GM06990 (cell line): Measurements from ENCODE around the gene KRT28.

Experiments used
- DNase-seq: peaks from one replicate; pipeline ENCODE4 v3.0.0-alpha.2; 2011; ENCODE audit not compliant: insufficient read length; ENCODE audit errors: extremely low read depth
- H3K27me3 ChIP-seq: replicated peaks from 2 replicates; pipeline ENCODE4 v1.6.0; 2011; ENCODE audit warnings: low read length; ENCODE audit not compliant: control insufficient read depth, insufficient read depth
- H3K36me3 ChIP-seq: 2 replicates; pipeline ENCODE4 v1.5.1; 2011; ENCODE audit warnings: low read length; ENCODE audit not compliant: control insufficient read depth, insufficient read depth
- H3K4me3 ChIP-seq: replicated peaks from 2 replicates; pipeline ENCODE4 v1.5.1; 2011; ENCODE audit warnings: low read depth, mild to moderate bottlenecking, control low read depth, low read length
- TF ChIP-seq, protein P1 (sequence below): IDR thresholded peaks from 2 replicates; pipeline ENCODE4 v1.5.1; 2011; ENCODE audit warnings: low read length, control low read depth, mild to moderate bottlenecking, inconsistent platforms; ENCODE audit not compliant: insufficient read depth, poor library complexity, severe bottlenecking

KRT28 gene

DNA sequence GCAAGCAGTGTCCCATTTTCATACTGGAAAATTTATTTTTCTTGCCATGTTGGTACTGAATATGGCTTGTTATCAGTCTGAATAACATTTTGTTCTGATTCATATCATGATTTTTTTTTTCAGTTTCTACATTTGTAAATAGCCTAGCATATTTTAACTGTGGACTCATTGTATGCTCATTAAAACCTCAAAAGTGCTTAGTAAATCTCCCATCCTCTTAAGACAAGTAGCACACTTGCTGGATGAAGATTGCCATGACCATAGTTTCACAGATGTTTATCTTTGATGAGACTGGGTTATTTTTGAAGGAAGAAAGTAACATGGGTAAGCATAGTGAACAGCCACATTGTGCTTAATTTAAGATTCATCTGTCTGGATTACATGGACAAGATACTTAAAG, 21.8 kb upstream of the KRT28 start:
- H3K36me3 ChIP-seq: no peaks in the 10 kb centered on the region; the same call in 1 of the 2 replicates
- H3K4me3 ChIP-seq: no peak overlapping the region
- TF ChIP-seq, protein P1, sequence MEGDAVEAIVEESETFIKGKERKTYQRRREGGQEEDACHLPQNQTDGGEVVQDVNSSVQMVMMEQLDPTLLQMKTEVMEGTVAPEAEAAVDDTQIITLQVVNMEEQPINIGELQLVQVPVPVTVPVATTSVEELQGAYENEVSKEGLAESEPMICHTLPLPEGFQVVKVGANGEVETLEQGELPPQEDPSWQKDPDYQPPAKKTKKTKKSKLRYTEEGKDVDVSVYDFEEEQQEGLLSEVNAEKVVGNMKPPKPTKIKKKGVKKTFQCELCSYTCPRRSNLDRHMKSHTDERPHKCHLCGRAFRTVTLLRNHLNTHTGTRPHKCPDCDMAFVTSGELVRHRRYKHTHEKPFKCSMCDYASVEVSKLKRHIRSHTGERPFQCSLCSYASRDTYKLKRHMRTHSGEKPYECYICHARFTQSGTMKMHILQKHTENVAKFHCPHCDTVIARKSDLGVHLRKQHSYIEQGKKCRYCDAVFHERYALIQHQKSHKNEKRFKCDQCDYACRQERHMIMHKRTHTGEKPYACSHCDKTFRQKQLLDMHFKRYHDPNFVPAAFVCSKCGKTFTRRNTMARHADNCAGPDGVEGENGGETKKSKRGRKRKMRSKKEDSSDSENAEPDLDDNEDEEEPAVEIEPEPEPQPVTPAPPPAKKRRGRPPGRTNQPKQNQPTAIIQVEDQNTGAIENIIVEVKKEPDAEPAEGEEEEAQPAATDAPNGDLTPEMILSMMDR: no peak
- no peak for DNase-seq
- no peaks in the 10 kb centered on the region for H3K27me3 ChIP-seq

DNA sequence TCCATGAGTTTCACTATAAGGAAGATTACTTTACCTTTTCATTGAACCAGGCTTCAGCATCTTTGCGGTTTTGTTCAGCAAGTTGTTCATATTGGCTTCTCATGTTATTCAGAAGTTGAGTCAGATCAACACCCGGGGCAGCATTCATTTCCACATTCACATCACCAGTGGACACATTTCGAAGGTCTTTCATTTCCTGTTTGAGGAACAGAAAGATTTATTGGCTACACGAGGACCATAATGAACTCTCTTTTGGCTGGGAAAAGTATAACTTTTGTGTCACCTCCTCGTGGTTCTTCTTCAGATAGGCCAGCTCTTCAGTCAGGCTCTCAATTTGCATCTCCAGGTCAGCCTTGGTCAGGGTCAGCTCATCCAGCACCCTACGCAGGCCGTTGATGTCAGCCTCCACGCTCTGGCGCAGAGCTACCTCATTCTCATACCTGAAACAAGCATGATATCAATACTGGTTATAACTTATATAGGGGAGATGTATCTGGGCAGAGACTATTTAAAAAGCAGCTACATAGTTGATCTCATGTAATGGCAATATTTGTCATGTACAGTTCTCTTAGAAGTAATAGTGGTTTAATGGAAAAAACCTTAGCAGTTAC, 20.6 kb upstream of the KRT28 start:
- no peak overlapping the region for H3K4me3 ChIP-seq
- DNase-seq: no peak
- H3K27me3 ChIP-seq: no peaks in the 10 kb centered on the region
- no peaks in the 10 kb centered on the region; the same call in 1 of the 2 replicates for H3K36me3 ChIP-seq
- TF ChIP-seq, protein P1: no peak

GRCh38 chr17:40819528-40820125, 19.9 kb upstream of the KRT28 start:
- Histone ChIP-seq H3K4me3 (peak overlapping the region; percentile 74), H3K27me3 (no peaks in the 10 kb centered on the region), H3K36me3 (no peaks in the 10 kb centered on the region; the same call in 1 of the 2 replicates)
- no peak for DNase-seq
- TF ChIP-seq, protein P1: no peak

DNA sequence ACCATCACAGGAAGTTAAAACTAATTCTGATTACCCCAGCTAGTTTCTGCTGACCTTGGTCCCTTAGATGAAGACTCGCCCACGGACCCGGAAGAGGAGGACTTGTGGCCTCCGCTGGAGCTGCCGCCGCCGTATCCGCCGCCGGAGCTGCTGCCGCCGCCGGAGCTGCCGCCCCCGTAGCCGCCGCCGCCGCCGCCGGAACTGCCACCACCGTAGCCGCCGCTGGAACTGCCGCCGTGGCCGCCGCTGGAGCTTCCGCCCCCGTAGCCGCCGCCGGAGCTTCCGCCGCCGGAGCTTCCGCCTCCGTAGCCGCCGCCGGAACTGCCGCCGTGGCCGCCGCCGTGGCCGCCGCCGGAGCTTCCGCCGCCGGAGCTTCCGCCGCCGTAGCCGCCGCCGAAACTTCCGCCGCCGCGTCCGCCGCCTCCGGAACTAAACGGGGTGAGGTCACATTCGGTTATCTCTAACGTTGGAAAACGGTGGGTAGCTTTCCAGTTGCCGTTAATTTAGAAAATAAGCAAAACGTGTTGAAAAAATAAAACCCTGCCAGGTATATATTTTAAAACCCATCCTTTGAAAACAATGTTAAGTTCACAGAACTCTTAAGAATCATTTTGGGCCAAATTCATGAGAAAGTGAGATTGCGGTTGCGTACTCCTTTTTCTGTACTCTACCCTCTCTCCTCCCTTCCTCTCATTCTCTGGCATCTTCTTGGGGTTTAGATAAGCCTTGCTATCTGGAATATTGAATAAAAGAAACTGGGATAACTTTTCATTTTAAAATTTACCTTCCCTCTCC, 19.2 kb upstream of the KRT28 start:
- TF ChIP-seq, protein P1: no peak
- no peaks in the 10 kb centered on the region for H3K27me3 ChIP-seq

GRCh38 chr17:40818343-40818732, 18.6 kb upstream of the KRT28 start:
- H3K36me3 ChIP-seq: no peaks in the 10 kb centered on the region; the same call in 1 of the 2 replicates
- DNase-seq: no peak
- TF ChIP-seq, protein P1: no peak
- H3K4me3 ChIP-seq: peak overlapping the region; percentile 77
- H3K27me3 ChIP-seq: no peaks in the 10 kb centered on the region

More for the DNA sequence above, 19.2 kb upstream of the KRT28 start:
- peak; percentile 86 for DNase-seq
- Histone ChIP-seq H3K4me3 (peak overlapping the region; percentile 77), H3K36me3 (no peaks in the 10 kb centered on the region; the same call in 1 of the 2 replicates)
